ENCODE results near the gene THSD4.

THSD4 gene

GRCh38 chr15:71601038-71601834, 486.0 kb downstream of the THSD4 start:
- no peaks in the 10 kb centered on the region for H3K9me3 ChIP-seq (ENCODE audit: severe bottlenecking)
- H3K27ac ChIP-seq, result no peak overlapping the region
- H3K36me3 ChIP-seq, result no peaks in the 10 kb centered on the region
- no peaks in the 10 kb centered on the region for H3K27me3 ChIP-seq (ENCODE audit: insufficient read depth, low read depth, severe bottlenecking)
- no peak for TF ChIP-seq CTCF (IDR thresholded peaks at IDR 0.05; ENCODE audit: low read depth, low read length)
- H3K4me3 ChIP-seq (ENCODE audit: low read depth, low read length), result no peak overlapping the region
- no peak for DNase-seq

GRCh38 chr15:71603379-71603778, 488.1 kb downstream of the THSD4 start:
- Histone ChIP-seq H3K9me3 (ENCODE audit: severe bottlenecking) (no peaks in the 10 kb centered on the region), H3K36me3 (no peaks in the 10 kb centered on the region), H3K27ac (no peak overlapping the region), H3K27me3 (ENCODE audit: insufficient read depth, low read depth, severe bottlenecking) (no peaks in the 10 kb centered on the region), H3K4me3 (ENCODE audit: low read depth, low read length) (no peak overlapping the region)
- no peak for TF ChIP-seq CTCF (IDR thresholded peaks at IDR 0.05; ENCODE audit: low read depth, low read length)
- DNase-seq, result no peak

GRCh38 chr15:71607383-71607782, 492.1 kb downstream of the THSD4 start:
- no peaks in the 10 kb centered on the region for H3K36me3 ChIP-seq
- H3K4me3 ChIP-seq (ENCODE audit: low read depth, low read length), result no peak overlapping the region
- H3K27me3 ChIP-seq (ENCODE audit: insufficient read depth, low read depth, severe bottlenecking), result no peaks in the 10 kb centered on the region
- no peaks in the 10 kb centered on the region for H3K9me3 ChIP-seq (ENCODE audit: severe bottlenecking)
- no peak overlapping the region for H3K27ac ChIP-seq
- TF ChIP-seq CTCF (IDR thresholded peaks at IDR 0.05; ENCODE audit: low read depth, low read length), result no peak
- no peak for DNase-seq

GRCh38 chr15:71610728-71611552, 495.7 kb downstream of the THSD4 start:
- Histone ChIP-seq H3K27me3 (ENCODE audit: insufficient read depth, low read depth, severe bottlenecking) (no peaks in the 10 kb centered on the region), H3K27ac (no peak overlapping the region), H3K36me3 (no peaks in the 10 kb centered on the region), H3K4me3 (ENCODE audit: low read depth, low read length) (no peak overlapping the region), H3K9me3 (ENCODE audit: severe bottlenecking) (no peaks in the 10 kb centered on the region)
- no peak for TF ChIP-seq CTCF (IDR thresholded peaks at IDR 0.05; ENCODE audit: low read depth, low read length)
- no peak for DNase-seq

- H3K27me3 ChIP-seq (ENCODE audit: insufficient read depth, low read depth, severe bottlenecking), result no peaks in the 10 kb centered on the region
- DNase-seq, result no peak
- H3K27ac ChIP-seq, result no peak overlapping the region
- H3K36me3 ChIP-seq, result no peaks in the 10 kb centered on the region
- TF ChIP-seq CTCF (IDR thresholded peaks at IDR 0.05; ENCODE audit: low read depth, low read length), result no peak
- H3K9me3 ChIP-seq (ENCODE audit: severe bottlenecking), result no peaks in the 10 kb centered on the region
- H3K4me3 ChIP-seq (ENCODE audit: low read depth, low read length), result no peak overlapping the region
Observed at GRCh38 chr15:71611553-71612396, 496.5 kb downstream of the THSD4 start.
